Esophagus (tissue), 2 donors: ENCODE results near the gene SSRP1. TPM values are rescaled to one million over a fixed set of nuclear protein-coding genes. Genes with fewer than 3 reads are reported as not detected.

Source experiments
- H3K27ac ChIP-seq, 2 donors: one replicate each; pipeline ENCODE4 v1.5.1; 2013; ENCODE audit warnings: low read depth in 2 of 2, mild to moderate bottlenecking in 2 of 2, inconsistent platforms in 1 of 2, low read length in 1 of 2, moderate library complexity in 1 of 2
- H3K27me3 ChIP-seq, 2 donors: one replicate each; pipeline ENCODE4 v1.6.1; 2013; ENCODE audit warnings: low read length in 2 of 2, control low read depth in 1 of 2, mild to moderate bottlenecking in 1 of 2; ENCODE audit not compliant: insufficient read depth in 2 of 2, control insufficient read depth in 1 of 2
- H3K36me3 ChIP-seq, 2 donors: one replicate each; pipeline ENCODE4 v1.6.1; 2013; ENCODE audit warnings: low read length in 1 of 2; ENCODE audit not compliant: control insufficient read depth in 2 of 2, insufficient read depth in 2 of 2
- H3K4me1 ChIP-seq, 2 donors: one replicate each; pipeline ENCODE4 v1.6.1; 2013; ENCODE audit warnings: low read length in 1 of 2; ENCODE audit not compliant: control insufficient read depth in 2 of 2, insufficient read depth in 2 of 2
- H3K4me3 ChIP-seq, 2 donors: one replicate each; pipeline ENCODE4 v1.5.1; 2013; ENCODE audit warnings: low read length in 2 of 2, mild to moderate bottlenecking in 2 of 2, low read depth in 1 of 2, moderate library complexity in 1 of 2
- H3K9me3 ChIP-seq, 2 donors: one replicate each; pipeline ENCODE4 v1.6.1; 2013; ENCODE audit warnings: mild to moderate bottlenecking in 2 of 2, low read depth in 1 of 2, low read length in 1 of 2, moderate library complexity in 1 of 2; ENCODE audit not compliant: control insufficient read depth in 2 of 2, insufficient read depth in 1 of 2
- WGBS, 2 donors: extraction: QIAGEN DNeasy Blood & Tissue Kit; methylation state at CpG; one replicate each; pipeline ENCODE4 v1.1.7; 2013; 5-methylcytosine and 5-hydroxymethylcytosine counted together
- polyA plus RNA-seq, 2 donors: library from polyadenylated mRNA; stranded (reverse); fragments of 200-250 nt; gene quantifications; one replicate each; pipeline ENCODE4 v1.2.3, GENCODE V29; 2013
- donor health status: healthy with polysubstance abuse.
- donor health status: Bipolar disorder and iron deficiency.

SSRP1 gene
- polyA plus RNA-seq, 2 donors: 18.8 to 67.4 TPM

DNA sequence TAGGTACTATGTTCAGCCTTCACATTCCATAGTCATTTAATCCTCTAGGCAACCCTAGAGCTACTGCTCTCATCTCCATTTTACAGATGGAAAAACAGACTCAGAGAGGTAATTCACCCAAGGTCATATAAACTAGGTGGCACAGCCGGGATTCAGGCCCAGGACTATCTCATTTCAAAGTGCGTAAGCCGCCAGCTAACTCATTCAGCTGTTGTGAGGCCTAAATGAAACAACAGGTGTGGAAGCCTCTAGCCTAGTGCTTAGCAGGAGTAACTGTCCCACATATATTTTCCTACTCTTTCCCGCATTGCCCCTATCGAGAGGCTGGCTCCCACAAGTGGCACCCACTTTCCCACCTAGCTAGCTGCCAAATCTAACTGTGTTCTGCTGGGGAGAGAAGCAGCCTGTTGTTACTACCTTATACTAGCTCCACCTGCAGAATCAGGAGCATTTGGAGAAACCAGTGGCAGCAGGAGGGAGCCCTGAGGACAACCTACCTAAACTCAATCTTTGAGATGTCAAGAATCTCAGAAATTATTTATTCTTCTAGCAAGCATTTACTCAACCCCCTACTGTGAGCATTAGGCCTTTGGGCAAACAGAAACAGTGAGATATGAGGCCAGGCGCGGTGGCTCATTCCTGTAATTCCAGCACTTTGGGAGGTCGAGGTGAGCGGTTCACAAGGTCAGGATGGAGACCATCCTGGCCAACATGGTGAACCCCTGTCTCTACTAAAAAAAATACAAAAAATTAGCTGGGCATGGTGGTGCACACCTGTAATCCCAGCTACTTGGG is 24.4 kb upstream of the SSRP1 start:
- 83 to 92% methylated on average over 9 of the region's 9 CpGs for WGBS, 2 donors
- no peaks in the 10 kb centered on the region for H3K27me3 ChIP-seq
- no peaks in the 10 kb centered on the region for H3K36me3 ChIP-seq
- H3K27ac ChIP-seq: no peak overlapping the region
- H3K4me3 ChIP-seq: no peak overlapping the region
- no peaks in the 10 kb centered on the region for H3K9me3 ChIP-seq
- H3K4me1 ChIP-seq: peaks cover 0 to 2% of the 10 kb centered on the region in 2 donors

DNA sequence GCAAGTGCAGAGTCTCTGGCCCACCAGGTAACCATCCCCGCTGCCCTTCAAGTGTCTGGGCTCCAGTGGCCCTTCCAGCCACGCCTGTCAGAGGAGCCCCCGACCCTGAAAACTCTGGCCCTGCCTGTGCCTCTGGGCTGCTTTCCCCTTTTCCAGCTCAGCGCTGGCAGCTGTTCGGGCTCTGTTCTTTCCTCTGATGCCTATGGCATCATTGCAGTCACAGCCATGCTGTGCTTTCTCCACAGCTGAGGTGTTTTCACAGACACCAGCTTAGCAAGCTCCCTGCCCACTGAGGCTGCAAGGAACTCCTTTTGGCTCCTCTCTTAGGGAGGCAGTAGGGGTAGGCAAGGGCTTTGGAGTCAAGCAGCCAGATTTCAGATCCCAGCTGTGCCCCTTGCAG is 23.7 kb upstream of the SSRP1 start:
- Histone ChIP-seq H3K9me3 (no peaks in the 10 kb centered on the region), H3K4me1 (peaks cover 0 to 2% of the 10 kb centered on the region in 2 donors), H3K27me3 (no peaks in the 10 kb centered on the region), H3K4me3 (no peak overlapping the region), H3K36me3 (no peaks in the 10 kb centered on the region), H3K27ac (no peak overlapping the region)
- WGBS, 2 donors: 78 to 80% methylated on average over 5 of the region's 5 CpGs

DNA sequence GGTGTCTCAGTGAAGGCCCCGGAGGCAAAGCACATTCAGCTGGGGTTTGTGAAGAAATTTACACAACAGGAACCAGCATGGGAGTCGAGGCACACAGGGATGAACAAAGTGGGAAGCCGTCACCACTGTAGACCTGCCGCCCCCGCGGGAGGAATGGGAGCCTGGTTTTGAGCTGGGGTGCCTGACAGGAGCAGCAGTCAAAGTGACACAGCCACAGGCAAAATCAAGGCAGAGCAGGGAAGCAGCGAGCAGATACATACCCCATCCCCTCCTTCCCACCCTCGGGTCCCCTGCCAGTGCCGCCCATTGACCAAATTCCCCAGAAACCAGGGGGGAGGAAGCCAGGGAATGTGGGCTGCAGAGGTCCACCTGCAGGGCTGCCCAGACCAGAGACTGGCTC is 23.3 kb upstream of the SSRP1 start:
- H3K27me3 ChIP-seq: no peaks in the 10 kb centered on the region
- no peaks in the 10 kb centered on the region for H3K36me3 ChIP-seq
- H3K4me3 ChIP-seq: no peak overlapping the region
- H3K27ac ChIP-seq: no peak overlapping the region
- WGBS, 2 donors: 75 to 77% methylated on average over 9 of the region's 9 CpGs
- H3K4me1 ChIP-seq: peaks cover 0 to 2% of the 10 kb centered on the region in 2 donors
- H3K9me3 ChIP-seq: no peaks in the 10 kb centered on the region

DNA sequence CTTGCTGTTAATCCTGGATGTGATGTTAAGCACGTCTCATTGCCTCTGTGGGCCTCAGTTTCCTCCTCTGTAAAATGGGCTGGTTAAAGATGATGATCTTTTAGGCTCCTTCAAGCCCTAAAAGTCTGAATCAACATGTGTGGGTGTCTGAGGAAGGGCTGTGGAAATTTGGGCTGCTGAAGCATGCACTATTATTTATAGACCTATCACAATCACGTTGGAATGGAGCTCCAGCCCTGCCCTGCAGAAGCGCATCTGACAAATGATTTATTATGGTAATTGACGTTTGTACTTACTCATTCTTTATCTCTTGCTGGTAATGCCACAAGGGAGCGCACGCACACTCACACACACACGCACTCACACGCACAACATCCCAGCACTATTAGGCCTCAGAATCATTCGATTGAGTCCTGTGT is 22.9 kb upstream of the SSRP1 start:
- WGBS, 2 donors: 54 to 61% methylated on average over 9 of the region's 9 CpGs
- H3K27me3 ChIP-seq: no peaks in the 10 kb centered on the region
- peaks cover 0 to 2% of the 10 kb centered on the region in 2 donors for H3K4me1 ChIP-seq
- H3K36me3 ChIP-seq: no peaks in the 10 kb centered on the region
- no peak overlapping the region for H3K27ac ChIP-seq
- no peak overlapping the region for H3K4me3 ChIP-seq
- no peaks in the 10 kb centered on the region for H3K9me3 ChIP-seq

DNA sequence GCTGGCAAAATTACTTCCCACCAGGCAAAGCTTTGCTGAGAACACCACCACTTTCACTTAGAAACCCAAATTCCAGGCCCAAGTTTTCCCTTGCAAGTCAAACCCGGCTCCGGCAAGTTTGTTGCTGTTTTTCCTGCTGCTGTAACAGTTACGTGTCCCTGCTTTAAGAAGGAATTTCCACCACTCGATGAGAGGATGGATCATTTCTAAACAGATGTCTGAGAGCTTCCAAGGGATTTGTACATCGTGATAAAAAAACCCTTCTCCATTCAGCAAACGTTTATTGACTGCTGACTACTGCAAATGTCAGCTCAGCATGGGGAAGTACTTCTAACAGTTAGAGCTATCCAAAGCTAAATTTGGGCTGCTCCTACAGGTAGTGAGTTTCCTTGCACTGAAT is 22.2 kb upstream of the SSRP1 start:
- peaks cover 0 to 2% of the 10 kb centered on the region in 2 donors for H3K4me1 ChIP-seq
- H3K27me3 ChIP-seq: no peaks in the 10 kb centered on the region
- WGBS, 2 donors: 40% methylated on average over 6 of the region's 6 CpGs
- no peak overlapping the region for H3K4me3 ChIP-seq
- no peak overlapping the region for H3K27ac ChIP-seq
- no peaks in the 10 kb centered on the region for H3K9me3 ChIP-seq
- no peaks in the 10 kb centered on the region for H3K36me3 ChIP-seq

- Histone ChIP-seq H3K36me3 (no peaks in the 10 kb centered on the region), H3K4me3 (no peak overlapping the region), H3K9me3 (no peaks in the 10 kb centered on the region), H3K4me1 (peaks cover 0 to 2% of the 10 kb centered on the region in 2 donors), H3K27ac (no peak overlapping the region), H3K27me3 (no peaks in the 10 kb centered on the region)
- 79 to 81% methylated on average over 3 of the region's 3 CpGs for WGBS, 2 donors
Observed at GRCh38 chr11:57357310-57357709, 21.6 kb upstream of the SSRP1 start.

GRCh38 chr11:57356268-57356667 is 20.6 kb upstream of the SSRP1 start:
- no peaks in the 10 kb centered on the region for H3K36me3 ChIP-seq
- H3K27me3 ChIP-seq: no peaks in the 10 kb centered on the region
- no peaks in the 10 kb centered on the region for H3K9me3 ChIP-seq
- H3K27ac ChIP-seq: no peak overlapping the region
- H3K4me1 ChIP-seq: peaks cover 0 to 2% of the 10 kb centered on the region in 2 donors
- H3K4me3 ChIP-seq: no peak overlapping the region
- 57 to 60% methylated on average over 9 of the region's 9 CpGs for WGBS, 2 donors

DNA sequence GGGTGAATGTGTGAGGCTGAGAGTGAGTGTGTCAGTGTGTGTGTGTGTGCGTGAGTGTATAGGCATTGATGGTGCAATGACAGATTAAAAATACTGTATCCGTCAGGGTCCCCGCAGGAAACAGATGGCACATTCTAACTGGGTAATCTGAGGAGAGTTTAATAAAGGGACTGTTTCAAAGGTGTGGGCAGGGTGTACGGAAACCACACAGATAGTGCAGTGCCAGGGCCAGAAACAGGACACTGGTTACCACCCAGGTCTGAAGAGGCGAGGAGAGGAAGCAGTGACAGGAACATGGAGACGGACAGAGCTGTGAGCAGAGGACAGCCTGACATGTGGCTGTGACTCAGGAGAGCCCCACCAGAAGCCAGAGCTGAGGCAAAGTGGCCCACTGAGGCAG is 19.0 kb upstream of the SSRP1 start:
- Histone ChIP-seq H3K27me3 (no peaks in the 10 kb centered on the region), H3K4me3 (no peak overlapping the region), H3K36me3 (no peaks in the 10 kb centered on the region), H3K27ac (no peak overlapping the region), H3K9me3 (no peaks in the 10 kb centered on the region), H3K4me1 (peaks cover 0 to 2% of the 10 kb centered on the region in 2 donors)
- WGBS, 2 donors: 79 to 80% methylated on average over 6 of the region's 6 CpGs

GRCh38 chr11:57353852-57354251 is 18.2 kb upstream of the SSRP1 start:
- Histone ChIP-seq H3K27me3 (no peaks in the 10 kb centered on the region), H3K27ac (no peak overlapping the region), H3K36me3 (no peaks in the 10 kb centered on the region), H3K9me3 (no peaks in the 10 kb centered on the region), H3K4me3 (no peak overlapping the region), H3K4me1 (no peaks in the 10 kb centered on the region)
- WGBS, 2 donors: 76 to 81% methylated on average over 4 of the region's 4 CpGs

GRCh38 chr11:57353446-57353845 is 17.8 kb upstream of the SSRP1 start:
- Histone ChIP-seq H3K27ac (no peak overlapping the region), H3K36me3 (no peaks in the 10 kb centered on the region), H3K9me3 (no peaks in the 10 kb centered on the region), H3K4me3 (no peak overlapping the region), H3K4me1 (no peaks in the 10 kb centered on the region), H3K27me3 (no peaks in the 10 kb centered on the region)
- WGBS, 2 donors: 57 to 59% methylated on average over 4 of the region's 4 CpGs
